GM12892 (cell line): Measurements from ENCODE around the gene NUCB2.

Experiments
- POLR2A ChIP-seq: IDR thresholded peaks from 2 replicates; pipeline ENCODE4 v1.6.1; 2011; ENCODE audit warnings: low read depth, low read length, control low read depth
- POLR2AphosphoS5 ChIP-seq: IDR thresholded peaks from 2 replicates; pipeline ENCODE4 v1.6.1; 2011; ENCODE audit warnings: low read depth, low read length, control low read depth
- TAF1 ChIP-seq: IDR thresholded peaks from 2 replicates; pipeline ENCODE4 v1.6.1; 2011; ENCODE audit warnings: low read depth, mild to moderate bottlenecking, control low read depth, low read length, borderline replicate concordance

DNA sequence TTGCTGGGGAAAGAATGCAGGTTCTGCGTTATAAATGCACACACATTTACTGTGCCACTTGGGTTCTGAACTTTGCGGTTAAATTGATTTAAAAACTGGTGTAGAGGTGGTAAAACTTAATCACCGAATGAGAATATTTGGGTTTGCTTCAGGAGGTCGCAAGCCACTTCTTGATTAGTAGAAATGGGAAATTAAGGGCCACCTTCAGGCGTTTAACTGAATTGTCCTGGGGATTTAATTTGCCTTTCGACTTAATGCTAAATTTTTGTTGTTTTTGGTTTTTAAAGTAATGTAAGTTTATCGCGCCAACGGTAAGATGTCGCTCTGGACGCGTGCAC, 74.6 kb downstream of the NUCB2 start:
- TF ChIP-seq POLR2A: no peak
- no peak for TF ChIP-seq POLR2AphosphoS5
- no peak for TF ChIP-seq TAF1
